H1 (cell line): ENCODE results near the gene ANKRD11. TPM values are rescaled to one million over a fixed set of nuclear protein-coding genes. Genes with fewer than 3 reads are reported as not detected.
"Not testable (repeated sequence)": the region's sequence is repeated elsewhere in the genome, so short reads cannot be mapped to it uniquely, and the experiment has no call there.

Experiments used
- CTCF ChIA-PET: fragments of 300-600 bp; sonication (Branson Sonifier 250); formaldehyde crosslinking; loops from one replicate; lab custom pipeline; 2021; ENCODE audit not compliant: partially characterized antibody; lab: Charles Lee
- POLR2A ChIA-PET: fragments of 300-600 bp; sonication (Branson Sonifier 250); formaldehyde crosslinking; loops from one replicate; lab custom pipeline; 2021; ENCODE audit warnings: inconsistent platforms; ENCODE audit not compliant: partially characterized antibody; lab: Charles Lee
- DNase-seq, 2 experiments: peaks; one replicate each; pipeline versions ENCODE4 v3.0.0 to v3.0.0-alpha.2; 2010 to 2022; ENCODE audit warnings: low spot score in 2 of 2, low read depth in 1 of 2, mixed read lengths in 1 of 2
- FAIRE-seq: peaks from 2 replicates; lab custom pipeline; 2011; peaks lifted over from hg19 to GRCh38; lab: Jason Lieb, UNC
- H2AFZ ChIP-seq: 2 replicates; pipeline ENCODE4 v1.8.1; 2012; ENCODE audit warnings: low read length, inconsistent platforms
- H2AK5ac ChIP-seq: 2 replicates; pipeline ENCODE4 v1.6.1; 2013; ENCODE audit warnings: low read depth, low read length
- H2BK120ac ChIP-seq: replicated peaks from 2 replicates; pipeline ENCODE3; 2013; ENCODE audit warnings: low read depth, low read length, inconsistent platforms
- H2BK12ac ChIP-seq: 2 replicates; pipeline ENCODE4 v1.6.1; 2013; ENCODE audit warnings: low read depth, low read length
- H2BK15ac ChIP-seq: 2 replicates; pipeline ENCODE4 v1.6.1; 2013; ENCODE audit warnings: low read length
- H2BK20ac ChIP-seq: 2 replicates; pipeline ENCODE4 v1.6.1; 2013; ENCODE audit warnings: low read length
- H2BK5ac ChIP-seq: 2 replicates; pipeline ENCODE4 v1.6.1; 2013; ENCODE audit warnings: low read depth, low read length
- H3K14ac ChIP-seq: 2 replicates; pipeline ENCODE4 v1.6.1; 2013; ENCODE audit warnings: inconsistent platforms; ENCODE audit not compliant: insufficient read length
- H3K18ac ChIP-seq: 2 replicates; pipeline ENCODE4 v1.6.1; 2013; ENCODE audit warnings: low read length; ENCODE audit errors: extremely low read depth
- H3K23ac ChIP-seq: 2 replicates; pipeline ENCODE4 v1.6.1; 2013; ENCODE audit warnings: inconsistent platforms; ENCODE audit not compliant: insufficient read length
- H3K23me2 ChIP-seq: 2 replicates; pipeline ENCODE4 v1.6.1; 2013; ENCODE audit warnings: low read depth, low read length
- H3K27ac ChIP-seq: 2 replicates; pipeline ENCODE4 v1.6.1; 2011; ENCODE audit warnings: low read depth, low read length, inconsistent platforms
- H3K27me3 ChIP-seq, 4 experiments: replicated peaks in 1 of 4; 1 replicate in 1 of 4; 2 replicates in 3 of 4; pipeline versions ENCODE4 v1.6.1 to v1.8.1; 2011 to 2013; ENCODE audit warnings: low read length in 3 of 4, mild to moderate bottlenecking in 3 of 4, inconsistent platforms in 2 of 4, mixed read lengths in 2 of 4, moderate library complexity in 1 of 4; ENCODE audit not compliant: control insufficient read depth in 3 of 4, insufficient read depth in 3 of 4; ENCODE audit errors: extremely low read depth in 1 of 4
- H3K36me3 ChIP-seq, 4 experiments: 2 replicates each; pipeline versions ENCODE4 v1.6.1 to v1.8.1; 2011 to 2013; ENCODE audit warnings: mild to moderate bottlenecking in 4 of 4, low read length in 3 of 4, moderate library complexity in 2 of 4, control low read depth in 1 of 4, inconsistent platforms in 1 of 4; ENCODE audit not compliant: insufficient read depth in 4 of 4, control insufficient read depth in 2 of 4
- H3K4ac ChIP-seq: replicated peaks from 2 replicates; pipeline ENCODE3; 2013; ENCODE audit warnings: low read length, low read depth, mixed read lengths, inconsistent platforms; ENCODE audit not compliant: insufficient read length
- H3K4me1 ChIP-seq, 4 experiments: replicated peaks in 1 of 4; 1 replicate in 1 of 4; 2 replicates in 3 of 4; pipeline versions ENCODE4 v1.6.1 to v1.8.1; 2011 to 2013; ENCODE audit warnings: low read length in 3 of 4, inconsistent platforms in 2 of 4, mixed read lengths in 1 of 4; ENCODE audit not compliant: insufficient read depth in 4 of 4, control insufficient read depth in 3 of 4
- H3K4me2 ChIP-seq, 2 experiments: 2 replicates each; pipeline versions ENCODE4 v1.6.1 to v1.8.1; 2011 to 2013; ENCODE audit warnings: low read depth in 2 of 2, low read length in 2 of 2, control low read depth in 1 of 2, inconsistent platforms in 1 of 2, mild to moderate bottlenecking in 1 of 2; ENCODE audit not compliant: insufficient read depth in 1 of 2
- H3K4me3 ChIP-seq, 4 experiments: fragments of 200-600, 300-600 bp in 1 of 4; sonication (generic), shearing (Covaris generic), sonication (Bioruptor Twin) in 1 of 4; 2 replicates each; pipeline versions ENCODE4 v1.5.1 to v1.8.1; 2011 to 2016; ENCODE audit warnings: low read length in 4 of 4, low read depth in 3 of 4, control low read depth in 2 of 4, inconsistent platforms in 2 of 4, mild to moderate bottlenecking in 2 of 4, mixed read lengths in 1 of 4, moderate library complexity in 1 of 4; ENCODE audit not compliant: insufficient read depth in 2 of 4; ENCODE audit errors: extremely low read depth in 1 of 4
- H3K56ac ChIP-seq: replicated peaks from 2 replicates; pipeline ENCODE3; 2013; ENCODE audit warnings: low read depth, mild to moderate bottlenecking, mixed read lengths, low read length, inconsistent platforms; ENCODE audit not compliant: insufficient read length
- H3K79me1 ChIP-seq: 2 replicates; pipeline ENCODE4 v1.6.1; 2013; ENCODE audit warnings: low read depth, low read length, control low read depth
- H3K79me2 ChIP-seq, 2 experiments: 2 replicates each; pipeline versions ENCODE4 v1.6.1 to v1.8.1; 2012 to 2013; ENCODE audit warnings: low read length in 2 of 2, mild to moderate bottlenecking in 2 of 2, inconsistent platforms in 1 of 2; ENCODE audit not compliant: insufficient read depth in 2 of 2, control insufficient read depth in 1 of 2
- H3K9ac ChIP-seq, 4 experiments: replicated peaks in 1 of 4; 1 replicate in 1 of 4; 2 replicates in 3 of 4; pipeline versions ENCODE4 v1.6.1 to v1.8.1; 2011 to 2013; ENCODE audit warnings: low read depth in 3 of 4, low read length in 3 of 4, control low read depth in 2 of 4, mild to moderate bottlenecking in 2 of 4, moderate library complexity in 2 of 4, inconsistent platforms in 1 of 4; ENCODE audit errors: extremely low read depth in 1 of 4
- H3K9me3 ChIP-seq, 2 experiments: 2 replicates each; pipeline versions ENCODE4 v1.6.1 to v1.8.1; 2012 to 2013; ENCODE audit warnings: mild to moderate bottlenecking in 2 of 2, moderate library complexity in 2 of 2, control low read depth in 1 of 2, inconsistent platforms in 1 of 2, low read depth in 1 of 2, low read length in 1 of 2, mixed read lengths in 1 of 2; ENCODE audit not compliant: insufficient read depth in 2 of 2
- H4K20me1 ChIP-seq, 2 experiments: replicated peaks in 1 of 2; 2 replicates each; pipeline versions ENCODE3 to v1.8.1; 2011 to 2013; ENCODE audit warnings: inconsistent platforms in 2 of 2, low read length in 2 of 2, mild to moderate bottlenecking in 1 of 2; ENCODE audit not compliant: insufficient read depth in 2 of 2, control insufficient read depth in 1 of 2
- H4K5ac ChIP-seq: 2 replicates; pipeline ENCODE4 v1.6.1; 2013; ENCODE audit warnings: low read length, low read depth, mixed read lengths, inconsistent platforms; ENCODE audit not compliant: insufficient read length
- H4K8ac ChIP-seq: 2 replicates; pipeline ENCODE4 v1.8.0; 2013; ENCODE audit warnings: mild to moderate bottlenecking, moderate library complexity, low read length, inconsistent platforms; ENCODE audit not compliant: insufficient read depth; ENCODE audit errors: extremely low read depth
- H4K91ac ChIP-seq: replicated peaks from 2 replicates; pipeline ENCODE3; 2013; ENCODE audit warnings: low read length, mixed read lengths, inconsistent platforms; ENCODE audit not compliant: insufficient read length
- CTCF ChIP-seq, 3 experiments: IDR thresholded peaks; 1 replicate in 2 of 3; 2 replicates in 1 of 3; pipeline versions ENCODE4 v1.5.1 to v1.6.1; 2011; ENCODE audit warnings: low read length in 3 of 3, mild to moderate bottlenecking in 3 of 3, inconsistent platforms in 2 of 3, low read depth in 1 of 3, moderate library complexity in 1 of 3; ENCODE audit not compliant: insufficient read depth in 1 of 3; ENCODE audit errors: control extremely low read depth in 1 of 3
- FOSL1 ChIP-seq: IDR thresholded peaks from 2 replicates; pipeline ENCODE4 v1.6.1; 2011; ENCODE audit warnings: mild to moderate bottlenecking, low read depth, low read length, moderate library complexity; ENCODE audit not compliant: insufficient read depth
- RBBP5 ChIP-seq: IDR thresholded peaks from 2 replicates; pipeline ENCODE4 v1.7.1; 2012; ENCODE audit warnings: low read depth, mild to moderate bottlenecking, inconsistent platforms, low read length, moderate library complexity, borderline replicate concordance
- SIRT6 ChIP-seq: IDR thresholded peaks from one replicate; pipeline ENCODE4 v1.7.1; 2012; ENCODE audit warnings: low read length, inconsistent platforms
- YY1 ChIP-seq: IDR thresholded peaks from 2 replicates; pipeline ENCODE4 v1.6.1; 2011; ENCODE audit warnings: low read depth, mild to moderate bottlenecking, low read length
- WGBS, 2 experiments: shearing (Covaris generic) in 1 of 2; methylation state at CpG; one replicate each; pipeline versions ENCODE4 v1.1.6 to v1.1.7; 2013 to 2015; ENCODE audit warnings: low lambda C conversion rate in 2 of 2, mixed read lengths in 2 of 2, inconsistent platforms in 1 of 2, low coverage in 1 of 2, missing lambda C conversion rate in 1 of 2; ENCODE audit not compliant: insufficient replicate concordance in 2 of 2, insufficient coverage in 1 of 2, insufficient read length in 1 of 2; ENCODE audit errors: extremely low coverage in 1 of 2, missing lambda C conversion rate in 1 of 2; 5-methylcytosine and 5-hydroxymethylcytosine counted together
- polyA plus RNA-seq, 7 experiments: library from polyadenylated mRNA; depleted of rRNA in 3 of 7; stranded (reverse) in 5 of 7; unstranded in 2 of 7; fragments of >200 nt in 5 of 7; fragments of 200-250 nt in 2 of 7; gene quantifications; 1 replicate in 5 of 7; 2 replicates in 1 of 7; 4 replicates in 1 of 7; pipeline versions ENCODE4 v1.2.1 to v1.2.3, GENCODE V29; 2011 to 2013; ENCODE audit warnings: missing spikeins in 2 of 7, mixed read lengths in 2 of 7
- total RNA-seq: library from RNA; stranded (reverse); fragmentation: NEBNext Ultra II Directional; extraction: Animal tissue kit (Norgen Biotek cat#: 25700); gene quantifications from 2 replicates; pipeline ENCODE4 v1.2.1, GENCODE V29; 2021

Gene ANKRD11
- total and polyA plus RNA-seq, 2 of the 8 experiments (the other 6 are each of a cell fraction or from before 2014, with no cell fraction given) = 46.5 to 142 TPM

DNA sequence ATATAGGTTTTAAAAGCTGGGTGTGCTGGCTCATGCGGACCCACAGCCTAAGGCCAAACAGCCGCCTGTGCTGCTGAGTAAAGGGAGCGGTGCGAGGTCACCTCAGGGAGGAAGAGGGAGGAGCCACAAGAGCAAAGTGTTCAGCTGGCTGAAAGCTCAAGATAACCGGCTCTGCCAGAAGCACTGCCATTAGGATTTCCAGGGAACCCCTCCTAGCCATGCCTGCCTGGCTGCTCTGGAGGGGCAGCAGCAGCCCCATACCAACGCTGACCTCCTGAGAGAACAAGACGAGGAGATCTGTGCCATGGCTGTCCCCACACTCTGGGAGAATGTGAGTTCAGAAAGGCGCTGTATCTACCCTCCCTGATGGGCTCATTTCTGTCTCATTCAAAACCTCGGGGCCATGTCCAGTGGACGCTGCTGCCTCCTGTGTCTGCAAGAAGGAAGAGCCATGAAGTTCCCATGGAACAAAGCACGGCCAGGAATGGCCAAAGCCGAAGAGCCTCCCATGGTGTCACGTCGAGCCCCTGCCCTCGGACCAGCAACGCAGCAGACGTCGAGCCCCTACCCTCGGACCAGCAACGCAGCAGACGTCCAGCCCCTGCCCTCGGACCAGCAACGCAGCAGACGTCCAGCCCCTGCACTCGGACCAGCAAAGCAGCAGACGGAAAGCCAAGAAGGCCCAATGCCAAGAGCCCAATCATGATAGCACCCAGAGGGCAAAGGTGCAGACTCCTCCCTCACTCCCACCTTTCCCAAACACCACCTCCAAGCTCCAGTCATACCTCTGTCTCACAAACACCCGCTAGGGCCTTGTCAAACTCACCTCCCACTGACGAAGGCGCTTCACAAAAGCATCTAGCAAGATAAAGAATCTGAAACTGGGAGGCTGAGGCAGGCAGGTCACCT is 107.0 kb downstream of the ANKRD11 start (continued):
- TF ChIP-seq FOSL1 (no peak), YY1 (no peak), RBBP5 (no peak), CTCF (IDR thresholded peaks at IDR 0.05; ENCODE audit: control extremely low read depth in 1 of 3, insufficient read depth in 1 of 3, low read depth in 1 of 3, low read length in 3 of 3) (peak in 1 of 3 experiments; percentile 23; a peak in 1 of 4 replicates), SIRT6 (no peak)
- TF ChIP-seq, all 59 proteins: peak for 2

DNA sequence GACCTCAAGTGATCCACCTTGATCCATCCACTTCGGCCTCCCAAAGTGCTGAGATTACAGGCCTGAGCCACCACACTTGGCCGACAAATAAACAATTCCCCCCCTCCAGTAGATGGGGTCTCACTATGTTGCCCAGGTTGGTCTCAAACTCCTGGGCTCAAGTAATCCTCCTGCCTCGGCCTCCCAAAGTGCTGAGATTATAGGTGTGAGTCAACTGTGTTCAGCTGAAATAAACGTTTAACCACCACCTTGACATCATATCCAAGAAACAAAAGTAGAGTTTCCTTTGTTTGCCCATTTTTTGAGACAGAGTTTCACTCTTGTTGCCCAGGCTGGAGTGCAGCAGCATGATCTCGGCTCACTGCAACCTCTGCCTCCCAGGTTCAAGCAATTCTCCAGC is 107.8 kb downstream of the ANKRD11 start:
- peaks cover 22 to 98% of the 10 kb centered on the region in 2 experiments for H3K79me2 ChIP-seq
- H3K23me2 ChIP-seq, H2BK15ac ChIP-seq, FAIRE-seq, H2BK12ac ChIP-seq, H2AK5ac ChIP-seq, H2BK120ac ChIP-seq, H2AFZ ChIP-seq, H4K8ac ChIP-seq, H4K5ac ChIP-seq, H3K27me3 ChIP-seq, H3K9me3 ChIP-seq, H3K18ac ChIP-seq, H3K27ac ChIP-seq, H4K91ac ChIP-seq, H3K56ac ChIP-seq, H3K4me3 ChIP-seq, H3K23ac ChIP-seq, H3K14ac ChIP-seq, H2BK20ac ChIP-seq, H2BK5ac ChIP-seq, H3K4me2 ChIP-seq, H3K36me3 ChIP-seq, H3K9ac ChIP-seq, DNase-seq, H3K4ac ChIP-seq: not testable (repeated sequence)
- H3K79me1 ChIP-seq = peaks cover 31% of the 10 kb centered on the region
- POLR2A ChIA-PET = interaction anchor here (0.7 to 2.3 kb wide), 9 partner anchors 8 to 126 kb away, joined by 3 to 8 read pairs (median 3); partner anchors contain the start of gene SPG7
- H4K20me1 ChIP-seq = peaks cover 52 to 61% of the 10 kb centered on the region in 2 experiments
- CTCF ChIA-PET = interaction anchor here (0.6 to 2.9 kb wide), 9 partner anchors 9 to 115 kb away, joined by 3 to 10 read pairs (median 3); no protein-coding TSS in a partner anchor
- WGBS, 2 experiments = 84% methylated on average over 5 of the region's 5 CpGs; no CpG with 5 or more reads in 1 of the 2 experiments
- H3K4me1 ChIP-seq = peaks cover 2 to 28% (median 13%) of the 10 kb centered on the region in 4 experiments
